H9 (cell line): ENCODE data around the gene CFAP91. TPM values are rescaled to one million over a fixed set of nuclear protein-coding genes. Genes with fewer than 3 reads are reported as not detected.

Experiments
- DNase-seq: peaks from one replicate; pipeline ENCODE4 v3.0.0-alpha.2; 2017
- H2AFZ ChIP-seq: one replicate; pipeline ENCODE4 v1.6.1; 2013; ENCODE audit warnings: mild to moderate bottlenecking, low read length, control low read depth, moderate library complexity
- H2AK5ac ChIP-seq: 2 replicates; pipeline ENCODE4 v1.6.1; 2013; ENCODE audit warnings: low read length, control low read depth, mixed read lengths; ENCODE audit not compliant: insufficient read length
- H2BK120ac ChIP-seq: one replicate; pipeline ENCODE4 v1.6.1; 2013; ENCODE audit warnings: low read depth, mild to moderate bottlenecking, low read length, control low read depth, inconsistent platforms; ENCODE audit not compliant: poor library complexity, severe bottlenecking
- H2BK12ac ChIP-seq: 2 replicates; pipeline ENCODE4 v1.6.1; 2013; ENCODE audit warnings: low read length, control low read depth, mixed read lengths, low read depth; ENCODE audit not compliant: insufficient read length
- H2BK15ac ChIP-seq: 2 replicates; pipeline ENCODE4 v1.6.1; 2013; ENCODE audit warnings: low read depth, low read length, control low read depth
- H2BK20ac ChIP-seq: one replicate; pipeline ENCODE4 v1.6.1; 2013; ENCODE audit warnings: low read depth, mild to moderate bottlenecking, low read length, control low read depth, inconsistent platforms; ENCODE audit not compliant: poor library complexity, severe bottlenecking
- H2BK5ac ChIP-seq: 2 replicates; pipeline ENCODE4 v1.6.1; 2013; ENCODE audit warnings: low read length, control low read depth, mixed read lengths; ENCODE audit not compliant: insufficient read length
- H3K14ac ChIP-seq: 2 replicates; pipeline ENCODE4 v1.6.1; 2013; ENCODE audit warnings: low read length, control low read depth; ENCODE audit not compliant: insufficient read depth
- H3K18ac ChIP-seq: 2 replicates; pipeline ENCODE4 v1.6.1; 2013; ENCODE audit warnings: low read depth, mild to moderate bottlenecking, mixed read lengths, low read length, control low read depth; ENCODE audit not compliant: insufficient read length
- H3K23ac ChIP-seq: 2 replicates; pipeline ENCODE4 v1.6.1; 2013; ENCODE audit warnings: low read length, control low read depth, mixed read lengths, low read depth; ENCODE audit not compliant: insufficient read length
- H3K23me2 ChIP-seq: 2 replicates; pipeline ENCODE4 v1.6.1; 2013; ENCODE audit warnings: low read depth, mild to moderate bottlenecking, mixed read lengths, low read length, control low read depth; ENCODE audit not compliant: insufficient read length, poor library complexity, severe bottlenecking
- H3K27ac ChIP-seq: 2 replicates; pipeline ENCODE4 v1.5.1; 2013; ENCODE audit warnings: low read length, control low read depth, mixed read lengths, low read depth; ENCODE audit not compliant: insufficient read length
- H3K27me3 ChIP-seq: 2 replicates; pipeline ENCODE4 v1.6.1; 2013; ENCODE audit warnings: low read length, control low read depth, inconsistent platforms; ENCODE audit not compliant: insufficient read depth
- H3K4ac ChIP-seq: 2 replicates; pipeline ENCODE4 v1.6.1; 2013; ENCODE audit warnings: low read depth, mild to moderate bottlenecking, control low read depth, inconsistent platforms, low read length, moderate library complexity
- H3K4me1 ChIP-seq: 2 replicates; pipeline ENCODE4 v1.6.1; 2013; ENCODE audit warnings: low read length, control low read depth, inconsistent platforms; ENCODE audit not compliant: insufficient read depth
- H3K4me2 ChIP-seq: 2 replicates; pipeline ENCODE4 v1.6.1; 2013; ENCODE audit warnings: low read length, control low read depth, mixed read lengths; ENCODE audit not compliant: insufficient read length, insufficient read depth
- H3K56ac ChIP-seq: 2 replicates; pipeline ENCODE4 v1.6.1; 2013; ENCODE audit warnings: low read depth, mild to moderate bottlenecking, mixed read lengths, low read length, control low read depth; ENCODE audit not compliant: insufficient read length
- H3K79me1 ChIP-seq: 2 replicates; pipeline ENCODE4 v1.6.1; 2013; ENCODE audit warnings: low read depth, mild to moderate bottlenecking, moderate library complexity, low read length, control low read depth, inconsistent platforms; ENCODE audit not compliant: insufficient read depth, poor library complexity, severe bottlenecking
- H3K79me2 ChIP-seq: 2 replicates; pipeline ENCODE4 v1.6.1; 2013; ENCODE audit warnings: low read length, control low read depth, inconsistent platforms; ENCODE audit not compliant: insufficient read depth
- H3K9ac ChIP-seq: 2 replicates; pipeline ENCODE4 v1.6.1; 2013; ENCODE audit warnings: low read length, control low read depth, mixed read lengths; ENCODE audit not compliant: insufficient read length; ENCODE audit errors: extremely low read depth
- H3K9me3 ChIP-seq: one replicate; pipeline ENCODE4 v1.6.1; 2013; ENCODE audit warnings: low read depth, low read length, inconsistent platforms; ENCODE audit not compliant: control insufficient read depth
- H3T11ph ChIP-seq: one replicate; pipeline ENCODE4 v1.6.1; 2013; ENCODE audit warnings: mild to moderate bottlenecking, low read length, control low read depth, inconsistent platforms
- H4K20me1 ChIP-seq: one replicate; pipeline ENCODE4 v1.6.1; 2013; ENCODE audit not compliant: control insufficient read depth, insufficient read length, insufficient read depth
- H4K5ac ChIP-seq: 2 replicates; pipeline ENCODE4 v1.6.1; 2013; ENCODE audit warnings: low read depth, mild to moderate bottlenecking, mixed read lengths, low read length, control low read depth; ENCODE audit not compliant: insufficient read length
- H4K8ac ChIP-seq: replicated peaks from 2 replicates; pipeline ENCODE4 v1.6.1; 2013; ENCODE audit warnings: low read length, control low read depth, mixed read lengths, low read depth; ENCODE audit not compliant: insufficient read length
- H4K91ac ChIP-seq: 2 replicates; pipeline ENCODE4 v1.6.1; 2013; ENCODE audit warnings: low read depth, mild to moderate bottlenecking, moderate library complexity, mixed read lengths, low read length, control low read depth; ENCODE audit not compliant: insufficient read length
- H3K27ac Mint-ChIP-seq, 3 experiments: 2 replicates in 2 of 3; 3 replicates in 1 of 3; pipeline ENCODE4 v1.8.0; 2020 to 2021; ENCODE audit warnings: mixed read lengths in 3 of 3, mild to moderate bottlenecking in 1 of 3, moderate library complexity in 1 of 3
- H3K27me3 Mint-ChIP-seq: 2 replicates; pipeline ENCODE4 v1.8.0; 2021; ENCODE audit warnings: low read depth, mild to moderate bottlenecking, moderate library complexity, mixed read lengths
- H3K36me3 Mint-ChIP-seq, 3 experiments: 2 replicates in 2 of 3; 3 replicates in 1 of 3; pipeline ENCODE4 v1.8.0; 2020 to 2021; ENCODE audit warnings: low read depth in 3 of 3, mixed read lengths in 3 of 3; ENCODE audit not compliant: insufficient read depth in 1 of 3
- H3K4me1 Mint-ChIP-seq, 2 experiments: 2 replicates each; pipeline ENCODE4 v1.8.0; 2020; ENCODE audit warnings: mixed read lengths in 2 of 2
- H3K4me3 Mint-ChIP-seq, 2 experiments: 2 replicates in 1 of 2; 3 replicates in 1 of 2; pipeline ENCODE4 v1.8.0; 2020 to 2021; ENCODE audit warnings: mild to moderate bottlenecking in 2 of 2, mixed read lengths in 2 of 2, moderate library complexity in 1 of 2
- H3K9me3 Mint-ChIP-seq, 2 experiments: 2 replicates in 1 of 2; 3 replicates in 1 of 2; pipeline ENCODE4 v1.8.0; 2020; ENCODE audit warnings: mild to moderate bottlenecking in 2 of 2, mixed read lengths in 2 of 2, moderate library complexity in 1 of 2
- CTCF ChIP-seq: fragments of 200-600 bp; sonication (generic); conservative IDR thresholded peaks from 3 replicates; pipeline ENCODE4 v1.8.0; 2021; ENCODE audit warnings: antibody characterized with exemption, mild to moderate bottlenecking
- WGBS: extraction: QIAGEN DNeasy Blood & Tissue Kit; methylation state at CpG from one replicate; pipeline ENCODE4 v1.1.7; 2013; ENCODE audit warnings: missing lambda C conversion rate, low lambda C conversion rate, mixed read lengths; ENCODE audit not compliant: insufficient read length; ENCODE audit errors: extremely low coverage; 5-methylcytosine and 5-hydroxymethylcytosine counted together
- total RNA-seq: library from RNA; stranded (reverse); gene quantifications from 2 replicates; pipeline ENCODE4 v1.2.1, GENCODE V29; 2021

Gene CFAP91
- total RNA-seq, 1 experiment from 2014 or later, result 2.3 TPM

DNA sequence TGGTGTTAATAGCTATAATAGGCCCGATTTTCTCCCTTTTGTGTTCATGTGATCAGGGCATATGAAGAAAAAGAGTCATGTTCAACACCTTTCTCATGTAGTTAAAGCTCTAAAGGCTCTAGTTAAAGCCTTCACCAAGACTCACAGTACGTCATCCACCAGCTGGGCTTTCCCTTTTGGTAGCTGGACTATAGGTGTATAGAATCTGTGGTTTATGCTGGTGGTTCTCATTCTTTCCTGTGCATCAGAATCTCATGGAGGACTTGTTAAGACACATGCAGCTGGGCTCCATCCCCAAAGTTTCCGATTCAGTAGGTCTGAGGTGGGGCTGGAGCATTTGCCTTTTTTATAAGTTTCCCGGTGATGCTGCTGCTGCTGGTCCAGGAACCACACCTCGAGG is 31.0 kb downstream of the CFAP91 start:
- H2AK5ac ChIP-seq, result no peak overlapping the region
- WGBS, result no CpG with 5 or more reads among the region's 5 CpGs
- H3K4me1 ChIP-seq, result 0 out of 2 replicates have a peak, but pooled peaks cover 3% of the 10 kb centered on the region
- TF ChIP-seq CTCF, result no peak
- no peak overlapping the region for H2BK20ac ChIP-seq
- H3K27me3 ChIP-seq, result no peaks in the 10 kb centered on the region
- no peaks in the 10 kb centered on the region for H3K36me3 Mint-ChIP-seq
- H2BK5ac ChIP-seq, result no peak overlapping the region
- no peak overlapping the region for H3K27ac ChIP-seq
- H3K9me3 ChIP-seq, result no peaks in the 10 kb centered on the region
- H2BK120ac ChIP-seq, result no peak overlapping the region
- no peak overlapping the region for H3K4ac ChIP-seq
- no peak overlapping the region for H4K8ac ChIP-seq
- H3K79me2 ChIP-seq, result no peaks in the 10 kb centered on the region
- H4K20me1 ChIP-seq, result no peaks in the 10 kb centered on the region
- no peak overlapping the region for H3K23ac ChIP-seq
- H2AFZ ChIP-seq, result no peak overlapping the region
- H3K23me2 ChIP-seq, result no peaks in the 10 kb centered on the region
- peaks cover 0 to 7% of the 10 kb centered on the region in 2 experiments; a peak in 2 of 4 replicates for H3K4me1 Mint-ChIP-seq
- H3K14ac ChIP-seq, result no peak overlapping the region
- no peak overlapping the region for H3K4me2 ChIP-seq
- H2BK15ac ChIP-seq, result no peak overlapping the region
- H3K27ac Mint-ChIP-seq, result no peak overlapping the region
- H3K9me3 Mint-ChIP-seq, result no peaks in the 10 kb centered on the region
- no peak overlapping the region for H3T11ph ChIP-seq
- no peaks in the 10 kb centered on the region for H3K27me3 Mint-ChIP-seq
- no peaks in the 10 kb centered on the region for H3K79me1 ChIP-seq
- H3K9ac ChIP-seq, result no peak overlapping the region
- H3K18ac ChIP-seq, result no peak overlapping the region
- H2BK12ac ChIP-seq, result no peak overlapping the region
- no peak overlapping the region for H3K56ac ChIP-seq
- no peak overlapping the region for H4K91ac ChIP-seq
- DNase-seq, result no peak
- H4K5ac ChIP-seq, result no peak overlapping the region
- H3K4me3 Mint-ChIP-seq, result no peak overlapping the region
